GM04504 (cell line): ENCODE results near the gene DNLZ.

Source experiments
- DNase-seq: peaks from one replicate; pipeline ENCODE4 v3.0.0-alpha.2; 2012; ENCODE audit warnings: low read depth

Gene DNLZ

GRCh38 chr9:136316896-136317676 is 46.5 kb downstream of the DNLZ start:
- no peak for DNase-seq

- DNase-seq: no peak
Measured at GRCh38 chr9:136316271-136316751, 47.2 kb downstream of the DNLZ start.

GRCh38 chr9:136314944-136315343 is 48.6 kb downstream of the DNLZ start:
- no peak for DNase-seq

DNA sequence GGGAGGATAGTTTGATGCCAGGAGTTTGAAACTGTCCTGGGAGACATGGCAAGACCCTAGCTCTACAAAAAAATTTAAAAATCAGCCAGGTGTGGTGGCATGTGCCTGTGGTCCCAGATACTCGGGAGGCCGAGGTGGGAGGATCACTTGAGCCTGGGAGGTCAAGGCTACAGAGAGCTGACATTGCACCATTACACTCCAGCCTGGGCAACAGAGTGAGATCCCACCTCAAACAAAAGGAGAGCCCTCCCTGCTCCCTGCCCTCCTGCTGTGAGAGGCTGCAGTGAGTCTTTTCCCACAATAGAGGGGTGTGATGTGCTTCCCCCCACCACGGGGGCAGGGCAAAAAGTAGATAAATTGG is 49.5 kb downstream of the DNLZ start:
- no peak for DNase-seq

DNA sequence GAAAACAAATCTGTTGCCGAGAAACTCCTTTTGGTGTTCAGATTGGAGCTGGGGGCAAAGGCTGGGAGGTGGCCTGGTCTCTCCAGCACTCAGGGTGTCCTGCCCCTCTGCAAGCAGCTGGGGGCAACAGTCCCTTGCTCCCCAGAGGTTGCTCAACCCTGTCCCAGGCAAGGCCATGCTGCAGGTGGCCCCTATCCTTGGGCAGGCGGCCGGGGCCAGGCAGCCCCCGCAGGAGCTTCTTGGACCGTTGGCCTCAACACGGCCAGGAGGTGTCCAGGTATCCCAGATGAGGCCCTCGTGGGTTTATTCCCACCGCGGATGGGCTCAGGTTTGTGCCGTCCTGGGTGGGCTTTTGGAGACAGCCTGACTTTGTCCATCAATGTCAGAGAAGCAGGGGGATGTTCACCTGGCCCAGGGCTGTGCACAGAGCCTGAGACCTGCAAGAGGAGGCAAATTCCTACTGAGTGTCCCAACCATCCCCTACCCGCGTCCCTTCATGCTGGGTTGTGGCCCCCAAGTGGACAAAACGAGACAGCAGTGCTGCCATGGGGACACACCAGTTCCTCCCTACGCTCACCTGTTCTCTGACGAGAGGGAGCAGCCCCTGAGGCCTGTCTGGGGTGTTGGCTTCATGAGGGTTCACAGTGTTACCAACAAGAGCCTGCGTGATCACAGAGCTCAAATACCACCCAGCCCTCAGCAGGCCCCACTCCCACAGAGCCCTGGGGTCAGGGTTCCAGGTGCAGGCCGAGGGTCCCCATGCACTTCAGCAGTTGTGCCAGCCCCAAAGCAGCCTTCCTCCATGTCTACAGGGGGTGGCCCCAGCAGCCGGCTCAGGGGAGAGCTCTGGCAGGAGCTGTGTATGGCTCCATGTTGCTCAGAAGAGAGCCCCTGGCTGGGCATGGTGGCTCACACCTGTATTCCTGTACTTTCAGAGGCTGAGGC is 50.2 kb downstream of the DNLZ start:
- DNase-seq: no peak

DNA sequence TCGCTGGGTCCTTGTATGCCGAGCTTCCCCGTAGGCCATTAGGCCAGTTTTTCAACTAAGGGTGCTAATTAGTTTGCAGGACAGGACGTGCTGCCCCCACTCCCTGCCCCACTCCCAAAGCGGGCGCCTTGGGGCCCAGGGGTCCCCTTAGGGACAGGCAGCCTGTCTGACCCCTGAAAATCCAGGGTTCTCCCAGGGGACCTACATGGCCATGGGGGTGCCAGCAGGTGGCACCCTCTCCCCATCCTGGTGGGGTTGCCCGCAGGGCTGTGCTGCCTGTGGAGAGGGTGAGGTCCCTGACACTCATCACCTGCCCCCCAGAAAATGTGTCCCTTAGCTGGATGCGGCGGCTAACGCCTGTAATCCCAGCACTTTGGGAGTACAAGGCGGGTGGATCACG is 51.1 kb downstream of the DNLZ start:
- no peak for DNase-seq

GRCh38 chr9:136312009-136312375 is 51.6 kb downstream of the DNLZ start:
- no peak for DNase-seq

DNA sequence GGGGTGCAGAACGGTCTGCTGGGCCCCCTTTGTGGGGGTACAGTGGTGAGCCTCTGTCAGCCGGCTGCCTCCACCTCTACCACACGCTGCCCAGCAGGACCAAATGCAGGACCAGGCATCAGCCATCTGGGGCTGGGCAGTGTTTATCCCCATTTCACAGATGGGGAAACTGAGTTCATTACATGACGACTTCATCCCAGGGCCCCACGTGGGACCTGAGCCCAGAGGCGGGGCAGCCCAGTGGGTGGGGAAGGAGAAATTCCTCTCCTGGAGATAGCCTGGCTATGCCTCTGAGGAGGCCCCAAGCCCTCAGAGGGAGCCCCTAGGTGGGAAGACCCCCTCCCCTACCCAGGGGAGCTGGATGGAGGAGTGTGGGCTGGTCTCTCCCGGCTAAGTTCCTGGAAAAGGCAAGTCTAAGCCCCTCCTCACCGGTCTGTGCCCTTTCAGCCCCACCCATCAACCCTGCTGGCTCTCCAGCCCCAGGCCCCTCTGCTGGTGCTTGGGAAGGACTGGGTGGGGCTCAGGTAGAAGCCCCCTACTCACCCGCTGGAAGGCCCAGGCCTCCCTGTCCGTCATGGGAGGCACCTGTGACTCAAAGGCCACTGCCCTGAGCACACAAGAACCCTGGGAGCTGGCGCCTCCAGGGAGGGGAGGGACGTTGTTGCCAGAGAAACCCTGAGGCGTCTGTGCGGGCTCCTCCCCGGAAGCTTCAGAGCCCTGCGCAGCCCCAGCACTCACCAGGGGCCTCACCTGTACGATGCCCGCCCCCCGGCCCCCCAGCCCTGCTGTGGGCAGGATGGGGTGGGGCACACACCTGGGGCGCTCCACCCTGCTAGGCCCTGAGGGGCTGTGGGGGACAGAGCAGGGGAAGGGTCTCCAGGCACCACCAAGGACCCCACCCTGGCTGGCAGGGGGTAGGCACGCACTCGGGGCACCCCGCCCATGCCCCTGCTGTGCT is 52.2 kb downstream of the DNLZ start:
- no peak for DNase-seq

DNA sequence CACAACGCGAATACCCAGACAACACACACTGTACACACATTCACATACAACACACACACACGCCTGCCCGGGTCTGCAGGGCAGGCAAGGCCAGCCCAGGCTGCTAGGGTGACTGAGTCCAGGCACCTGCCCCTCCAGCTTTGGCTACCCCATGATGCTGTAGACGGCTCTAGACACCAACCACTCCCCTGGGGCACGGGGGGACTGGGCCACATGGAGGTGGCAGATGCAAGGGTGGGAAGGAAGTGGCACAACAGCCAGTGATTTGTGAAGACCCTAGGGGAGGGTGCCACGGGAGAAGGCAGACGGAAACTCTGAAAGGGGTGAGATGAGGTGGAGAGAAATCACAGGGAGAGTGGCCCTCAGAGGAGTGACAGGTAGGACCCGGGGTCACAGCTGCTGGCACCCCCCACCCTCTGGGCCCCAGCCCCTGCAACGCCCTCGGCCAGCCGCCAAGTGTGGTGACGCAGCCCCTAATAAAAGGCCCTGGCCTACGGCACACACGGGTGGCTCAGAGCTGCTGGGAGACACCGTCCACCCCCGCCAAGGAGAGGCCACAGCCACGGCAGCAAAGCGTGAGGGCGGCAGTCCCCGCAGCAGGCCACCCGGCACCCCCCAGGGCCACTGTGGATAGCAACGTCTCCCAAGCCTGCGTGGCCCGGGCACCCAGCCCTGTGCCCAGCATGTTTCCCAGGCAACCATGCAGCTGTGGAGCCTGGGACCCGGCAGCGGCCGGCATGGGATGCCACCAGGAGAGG is 53.1 kb downstream of the DNLZ start:
- no peak for DNase-seq

DNA sequence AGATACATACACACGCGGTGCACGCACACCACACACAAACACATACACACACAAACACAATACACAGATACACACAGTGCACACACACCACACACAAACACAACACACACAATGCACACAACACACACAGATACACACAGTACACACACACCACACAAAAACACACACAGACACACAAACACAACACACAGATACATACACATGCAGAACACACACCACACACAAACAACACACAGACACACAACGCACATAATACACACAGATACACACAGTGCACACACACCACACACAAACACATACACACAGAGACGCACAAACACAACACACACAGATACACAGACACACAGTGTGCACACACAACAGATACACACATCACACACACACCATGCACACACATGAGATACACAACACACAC is 53.7 kb downstream of the DNLZ start:
- no peak for DNase-seq
